H1 (cell line): Measurements from ENCODE around the gene GRB7. TPM values are rescaled to one million over a fixed set of nuclear protein-coding genes. Genes with fewer than 3 reads are reported as not detected.
A peak's percentile ranks its signal among the peaks of the same experiment; 100 is the strongest.

Experiments used
- CTCF ChIA-PET: fragments of 300-600 bp; sonication (Branson Sonifier 250); formaldehyde crosslinking; loops from one replicate; lab custom pipeline; 2021; ENCODE audit not compliant: partially characterized antibody; lab: Charles Lee
- POLR2A ChIA-PET: fragments of 300-600 bp; sonication (Branson Sonifier 250); formaldehyde crosslinking; loops from one replicate; lab custom pipeline; 2021; ENCODE audit warnings: inconsistent platforms; ENCODE audit not compliant: partially characterized antibody; lab: Charles Lee
- DNase-seq, 2 experiments: peaks; one replicate each; pipeline versions ENCODE4 v3.0.0 to v3.0.0-alpha.2; 2010 to 2022; ENCODE audit warnings: low spot score in 2 of 2, low read depth in 1 of 2, mixed read lengths in 1 of 2
- FAIRE-seq: peaks from 2 replicates; lab custom pipeline; 2011; peaks lifted over from hg19 to GRCh38; lab: Jason Lieb, UNC
- H2AFZ ChIP-seq: 2 replicates; pipeline ENCODE4 v1.8.1; 2012; ENCODE audit warnings: low read length, inconsistent platforms
- H2AK5ac ChIP-seq: 2 replicates; pipeline ENCODE4 v1.6.1; 2013; ENCODE audit warnings: low read depth, low read length
- H2BK120ac ChIP-seq: replicated peaks from 2 replicates; pipeline ENCODE3; 2013; ENCODE audit warnings: low read depth, low read length, inconsistent platforms
- H2BK12ac ChIP-seq: 2 replicates; pipeline ENCODE4 v1.6.1; 2013; ENCODE audit warnings: low read depth, low read length
- H2BK15ac ChIP-seq: 2 replicates; pipeline ENCODE4 v1.6.1; 2013; ENCODE audit warnings: low read length
- H2BK20ac ChIP-seq: 2 replicates; pipeline ENCODE4 v1.6.1; 2013; ENCODE audit warnings: low read length
- H2BK5ac ChIP-seq: 2 replicates; pipeline ENCODE4 v1.6.1; 2013; ENCODE audit warnings: low read depth, low read length
- H3K14ac ChIP-seq: 2 replicates; pipeline ENCODE4 v1.6.1; 2013; ENCODE audit warnings: inconsistent platforms; ENCODE audit not compliant: insufficient read length
- H3K18ac ChIP-seq: 2 replicates; pipeline ENCODE4 v1.6.1; 2013; ENCODE audit warnings: low read length; ENCODE audit errors: extremely low read depth
- H3K23ac ChIP-seq: 2 replicates; pipeline ENCODE4 v1.6.1; 2013; ENCODE audit warnings: inconsistent platforms; ENCODE audit not compliant: insufficient read length
- H3K23me2 ChIP-seq: 2 replicates; pipeline ENCODE4 v1.6.1; 2013; ENCODE audit warnings: low read depth, low read length
- H3K27ac ChIP-seq: 2 replicates; pipeline ENCODE4 v1.6.1; 2011; ENCODE audit warnings: low read depth, low read length, inconsistent platforms
- H3K27me3 ChIP-seq, 4 experiments: replicated peaks in 1 of 4; 1 replicate in 1 of 4; 2 replicates in 3 of 4; pipeline versions ENCODE4 v1.6.1 to v1.8.1; 2011 to 2013; ENCODE audit warnings: low read length in 3 of 4, mild to moderate bottlenecking in 3 of 4, inconsistent platforms in 2 of 4, mixed read lengths in 2 of 4, moderate library complexity in 1 of 4; ENCODE audit not compliant: control insufficient read depth in 3 of 4, insufficient read depth in 3 of 4; ENCODE audit errors: extremely low read depth in 1 of 4
- H3K36me3 ChIP-seq, 4 experiments: 2 replicates each; pipeline versions ENCODE4 v1.6.1 to v1.8.1; 2011 to 2013; ENCODE audit warnings: mild to moderate bottlenecking in 4 of 4, low read length in 3 of 4, moderate library complexity in 2 of 4, control low read depth in 1 of 4, inconsistent platforms in 1 of 4; ENCODE audit not compliant: insufficient read depth in 4 of 4, control insufficient read depth in 2 of 4
- H3K4ac ChIP-seq: replicated peaks from 2 replicates; pipeline ENCODE3; 2013; ENCODE audit warnings: low read length, low read depth, mixed read lengths, inconsistent platforms; ENCODE audit not compliant: insufficient read length
- H3K4me1 ChIP-seq, 4 experiments: replicated peaks in 1 of 4; 1 replicate in 1 of 4; 2 replicates in 3 of 4; pipeline versions ENCODE4 v1.6.1 to v1.8.1; 2011 to 2013; ENCODE audit warnings: low read length in 3 of 4, inconsistent platforms in 2 of 4, mixed read lengths in 1 of 4; ENCODE audit not compliant: insufficient read depth in 4 of 4, control insufficient read depth in 3 of 4
- H3K4me2 ChIP-seq, 2 experiments: 2 replicates each; pipeline versions ENCODE4 v1.6.1 to v1.8.1; 2011 to 2013; ENCODE audit warnings: low read depth in 2 of 2, low read length in 2 of 2, control low read depth in 1 of 2, inconsistent platforms in 1 of 2, mild to moderate bottlenecking in 1 of 2; ENCODE audit not compliant: insufficient read depth in 1 of 2
- H3K4me3 ChIP-seq, 4 experiments: fragments of 200-600, 300-600 bp in 1 of 4; sonication (generic), shearing (Covaris generic), sonication (Bioruptor Twin) in 1 of 4; 2 replicates each; pipeline versions ENCODE4 v1.5.1 to v1.8.1; 2011 to 2016; ENCODE audit warnings: low read length in 4 of 4, low read depth in 3 of 4, control low read depth in 2 of 4, inconsistent platforms in 2 of 4, mild to moderate bottlenecking in 2 of 4, mixed read lengths in 1 of 4, moderate library complexity in 1 of 4; ENCODE audit not compliant: insufficient read depth in 2 of 4; ENCODE audit errors: extremely low read depth in 1 of 4
- H3K56ac ChIP-seq: replicated peaks from 2 replicates; pipeline ENCODE3; 2013; ENCODE audit warnings: low read depth, mild to moderate bottlenecking, mixed read lengths, low read length, inconsistent platforms; ENCODE audit not compliant: insufficient read length
- H3K79me1 ChIP-seq: 2 replicates; pipeline ENCODE4 v1.6.1; 2013; ENCODE audit warnings: low read depth, low read length, control low read depth
- H3K79me2 ChIP-seq, 2 experiments: 2 replicates each; pipeline versions ENCODE4 v1.6.1 to v1.8.1; 2012 to 2013; ENCODE audit warnings: low read length in 2 of 2, mild to moderate bottlenecking in 2 of 2, inconsistent platforms in 1 of 2; ENCODE audit not compliant: insufficient read depth in 2 of 2, control insufficient read depth in 1 of 2
- H3K9ac ChIP-seq, 4 experiments: replicated peaks in 1 of 4; 1 replicate in 1 of 4; 2 replicates in 3 of 4; pipeline versions ENCODE4 v1.6.1 to v1.8.1; 2011 to 2013; ENCODE audit warnings: low read depth in 3 of 4, low read length in 3 of 4, control low read depth in 2 of 4, mild to moderate bottlenecking in 2 of 4, moderate library complexity in 2 of 4, inconsistent platforms in 1 of 4; ENCODE audit errors: extremely low read depth in 1 of 4
- H3K9me3 ChIP-seq, 2 experiments: 2 replicates each; pipeline versions ENCODE4 v1.6.1 to v1.8.1; 2012 to 2013; ENCODE audit warnings: mild to moderate bottlenecking in 2 of 2, moderate library complexity in 2 of 2, control low read depth in 1 of 2, inconsistent platforms in 1 of 2, low read depth in 1 of 2, low read length in 1 of 2, mixed read lengths in 1 of 2; ENCODE audit not compliant: insufficient read depth in 2 of 2
- H4K20me1 ChIP-seq, 2 experiments: replicated peaks in 1 of 2; 2 replicates each; pipeline versions ENCODE3 to v1.8.1; 2011 to 2013; ENCODE audit warnings: inconsistent platforms in 2 of 2, low read length in 2 of 2, mild to moderate bottlenecking in 1 of 2; ENCODE audit not compliant: insufficient read depth in 2 of 2, control insufficient read depth in 1 of 2
- H4K5ac ChIP-seq: 2 replicates; pipeline ENCODE4 v1.6.1; 2013; ENCODE audit warnings: low read length, low read depth, mixed read lengths, inconsistent platforms; ENCODE audit not compliant: insufficient read length
- H4K8ac ChIP-seq: 2 replicates; pipeline ENCODE4 v1.8.0; 2013; ENCODE audit warnings: mild to moderate bottlenecking, moderate library complexity, low read length, inconsistent platforms; ENCODE audit not compliant: insufficient read depth; ENCODE audit errors: extremely low read depth
- H4K91ac ChIP-seq: replicated peaks from 2 replicates; pipeline ENCODE3; 2013; ENCODE audit warnings: low read length, mixed read lengths, inconsistent platforms; ENCODE audit not compliant: insufficient read length
- EGR1 ChIP-seq: IDR thresholded peaks from 2 replicates; pipeline ENCODE4 v1.6.1; 2011; ENCODE audit warnings: low read depth, low read length, borderline replicate concordance
- GTF2F1 ChIP-seq: IDR thresholded peaks from 2 replicates; pipeline ENCODE4 v1.6.1; 2012; ENCODE audit warnings: low read depth, low read length, improper control_type of control experiment, borderline replicate concordance
- JUND ChIP-seq: IDR thresholded peaks from 2 replicates; pipeline ENCODE4 v1.6.1; 2011; ENCODE audit warnings: mild to moderate bottlenecking, improper control_type of control experiment, low read length
- KDM1A ChIP-seq: fragments of 200-600, 300-600 bp; sonication (generic); IDR thresholded peaks from 2 replicates; pipeline ENCODE4 v1.7.1; 2016; ENCODE audit warnings: mild to moderate bottlenecking, low read length, borderline replicate concordance
- MAX ChIP-seq: IDR thresholded peaks from 2 replicates; pipeline ENCODE4 v1.6.1; 2012; ENCODE audit warnings: inconsistent platforms
- POLR2A ChIP-seq, 2 experiments: IDR thresholded peaks; 1 replicate in 1 of 2; 2 replicates in 1 of 2; pipeline ENCODE4 v1.6.1; 2011; ENCODE audit warnings: low read depth in 2 of 2, low read length in 2 of 2, mild to moderate bottlenecking in 2 of 2; ENCODE audit errors: control extremely low read depth in 1 of 2
- RBBP5 ChIP-seq: IDR thresholded peaks from 2 replicates; pipeline ENCODE4 v1.7.1; 2012; ENCODE audit warnings: low read depth, mild to moderate bottlenecking, inconsistent platforms, low read length, moderate library complexity, borderline replicate concordance
- YY1 ChIP-seq: IDR thresholded peaks from 2 replicates; pipeline ENCODE4 v1.6.1; 2011; ENCODE audit warnings: low read depth, mild to moderate bottlenecking, low read length
- WGBS, 2 experiments: shearing (Covaris generic) in 1 of 2; methylation state at CpG; one replicate each; pipeline versions ENCODE4 v1.1.6 to v1.1.7; 2013 to 2015; ENCODE audit warnings: low lambda C conversion rate in 2 of 2, mixed read lengths in 2 of 2, inconsistent platforms in 1 of 2, low coverage in 1 of 2, missing lambda C conversion rate in 1 of 2; ENCODE audit not compliant: insufficient replicate concordance in 2 of 2, insufficient coverage in 1 of 2, insufficient read length in 1 of 2; ENCODE audit errors: extremely low coverage in 1 of 2, missing lambda C conversion rate in 1 of 2; 5-methylcytosine and 5-hydroxymethylcytosine counted together
- long read RNA-seq, 2 experiments: library from RNA in 1 of 2; library from capped mRNA in 1 of 2; stranded (forward); transcript quantifications; one replicate each; pipeline ENCODE4 v2.0.0, GENCODE V29; 2021; ENCODE audit warnings: inconsistent platforms in 1 of 2
- polyA minus RNA-seq, 3 experiments: library from RNA; depleted of rRNA, polyadenylated mRNA; stranded (reverse); fragments of >200 nt; gene quantifications; 1 replicate in 2 of 3; 2 replicates in 1 of 3; pipeline ENCODE4 v1.2.3, GENCODE V29; 2011
- polyA plus RNA-seq, 7 experiments: library from polyadenylated mRNA; depleted of rRNA in 3 of 7; stranded (reverse) in 5 of 7; unstranded in 2 of 7; fragments of >200 nt in 5 of 7; fragments of 200-250 nt in 2 of 7; gene quantifications; 1 replicate in 5 of 7; 2 replicates in 1 of 7; 4 replicates in 1 of 7; pipeline versions ENCODE4 v1.2.1 to v1.2.3, GENCODE V29; 2011 to 2013; ENCODE audit warnings: missing spikeins in 2 of 7, mixed read lengths in 2 of 7
- total RNA-seq: library from RNA; stranded (reverse); fragmentation: NEBNext Ultra II Directional; extraction: Animal tissue kit (Norgen Biotek cat#: 25700); gene quantifications from 2 replicates; pipeline ENCODE4 v1.2.1, GENCODE V29; 2021

GRB7 gene
- 30.9 and 32.2 TPM in 2 replicates for total RNA-seq
- 41.5 and 61.7 TPM in 2 replicates for polyA plus RNA-seq (2011; rRNA removed)
- 33.0 TPM for polyA plus RNA-seq (2011; cell fraction: cytosol; rRNA removed)
- polyA plus RNA-seq (2011; cell fraction: nucleus; rRNA removed): 110 TPM
- 31.1 to 38.6 TPM (median 35.7 TPM) in 4 replicates for polyA plus RNA-seq (2012, experiment 1 of 2)
- polyA plus RNA-seq (2012, experiment 2 of 2): 33.5 TPM
- 26.5 TPM for polyA plus RNA-seq (2013, experiment 1 of 2)
- polyA plus RNA-seq (2013, experiment 2 of 2): 24.6 TPM
- 25.6 and 31.4 TPM in 2 replicates for polyA minus RNA-seq (2011; rRNA and poly(A)+ RNA removed)
- polyA minus RNA-seq (2011; cell fraction: cytosol; rRNA and poly(A)+ RNA removed): 25.5 TPM
- polyA minus RNA-seq (2011; cell fraction: nucleus; rRNA and poly(A)+ RNA removed): 36.4 TPM
- long read RNA-seq, experiment 1, transcript GRB7-201 (15 exons, 2,243 nt): major isoform, 6 of 36 reads
- long read RNA-seq, experiment 1, partial matches to known transcripts: 14 of 36 reads
- long read RNA-seq, experiment 1, other reads (novel, unspliced or antisense): 12 of 36 reads
- long read RNA-seq, experiment 2, transcript GRB7-204 (15 exons, 2,093 nt): major isoform, 6 of 12 reads
- long read RNA-seq, experiment 2, partial matches to known transcripts: 2 of 12 reads
- long read RNA-seq, experiment 2, other reads (novel, unspliced or antisense): 3 of 12 reads

- H3K14ac ChIP-seq: no peak within 1 kb of the TSS
- peaks cover 5 to 31% (median 23%) of the 10 kb centered on the region in 4 experiments for H3K4me1 ChIP-seq
- H4K91ac ChIP-seq: peak within 1 kb of the TSS; percentile 29
- no peak within 1 kb of the TSS for H2BK20ac ChIP-seq
- FAIRE-seq: no peak
- H3K18ac ChIP-seq: peak within 1 kb of the TSS; percentile 83
- peaks cover 0 to 7% (median 2%) of the 10 kb centered on the region in 4 experiments; a peak in 5 of 8 replicates for H3K36me3 ChIP-seq
- H3K4me2 ChIP-seq: peak within 1 kb of the TSS; percentile 83 to 96
- H2BK5ac ChIP-seq: peak within 1 kb of the TSS; percentile 66
- H3K9me3 ChIP-seq: no peaks in the 10 kb centered on the region
- H2AFZ ChIP-seq: no peak within 1 kb of the TSS
- peaks cover 9% of the 10 kb centered on the region for H3K79me1 ChIP-seq
- H3K27me3 ChIP-seq: no peaks in the 10 kb centered on the region
- H2BK120ac ChIP-seq: no peak within 1 kb of the TSS
- no peak within 1 kb of the TSS; the same call in 1 of the 2 replicates for H2AK5ac ChIP-seq
- H2BK15ac ChIP-seq: peak within 1 kb of the TSS; percentile 92; the same call in 1 of the 2 replicates
- POLR2A ChIA-PET: interaction anchor here (0.6 to 1.0 kb wide), 3 partner anchors 8 to 126 kb away, joined by 4 to 5 read pairs (median 4); partner anchors contain the start of gene MIEN1
- peaks cover 23% of the 10 kb centered on the region for H3K23me2 ChIP-seq
- H3K4ac ChIP-seq: no peak within 1 kb of the TSS
- 0 out of 2 replicates have a peak within 1 kb of the TSS, but pooled peaks have one; percentile 60 for H2BK12ac ChIP-seq
- H4K8ac ChIP-seq: peak within 1 kb of the TSS; percentile 81
- DNase-seq: peak in 1 of 2 experiments; percentile 83
- whole genome bisulfite sequencing, 2 experiments: 5% methylated on average over 20 of the region's 34 CpGs; no CpG with 5 or more reads in 1 of the 2 experiments
- H4K20me1 ChIP-seq: no peaks in the 10 kb centered on the region
- peak within 1 kb of the TSS; percentile 54 to 86 (median 82) for H3K4me3 ChIP-seq
- CTCF ChIA-PET: interaction anchor here (0.8 to 1.3 kb wide), 2 partner anchors 33 to 84 kb away, joined by 3 read pairs; no protein-coding TSS in a partner anchor
- peaks cover 0 to 16% of the 10 kb centered on the region in 2 experiments; a peak in 2 of 4 replicates for H3K79me2 ChIP-seq
- peak within 1 kb of the TSS; percentile 73 for H3K27ac ChIP-seq
- peak within 1 kb of the TSS; percentile 73 to 83 (median 80) for H3K9ac ChIP-seq
- peak within 1 kb of the TSS; percentile 5 for H4K5ac ChIP-seq
- H3K23ac ChIP-seq: no peak within 1 kb of the TSS
- H3K56ac ChIP-seq: peak within 1 kb of the TSS; percentile 81
- no peak for TF ChIP-seq YY1
- TF ChIP-seq KDM1A: 0 out of 2 replicates have a peak, but pooled peaks have one; percentile 13
- TF ChIP-seq RBBP5: no peak
- TF ChIP-seq GTF2F1: no peak
- TF ChIP-seq POLR2A (IDR thresholded peaks at IDR 0.05; ENCODE audit: control extremely low read depth in 1 of 2, low read depth in 2 of 2, low read length in 2 of 2): peak in 1 of 2 experiments; percentile 77; a peak in 1 of 3 replicates
- TF ChIP-seq MAX: peak; percentile 15; the same call in 1 of the 2 replicates
- TF ChIP-seq EGR1: no peak
- peak; percentile 46; the same call in 1 of the 2 replicates for TF ChIP-seq JUND
Measured at GRCh38 chr17:39737760-39738567, at the start of gene GRB7. Gene GRB7, plus strand, starts transcription at chr17:39737938. Its CDS starts 4,364 bp downstream, at chr17:39742302.
